Measurements from ENCODE around the gene ADAMTS20. TPM values are rescaled to one million over a fixed set of nuclear protein-coding genes. Genes with fewer than 3 reads are reported as not detected.

ADAMTS20 gene
- total RNA-seq, 3 donors from 2014 or later, result not detected

- intact Hi-C loops (cut with DNase I; ENCODE audit: low total_unique reads), result no loop called here
- Histone ChIP-seq H3K4me1 (no peaks in the 10 kb centered on the region), H3K36me3 (no peaks in the 10 kb centered on the region), H3K4me3 (no peak overlapping the region), H3K9me3 (no peaks in the 10 kb centered on the region), H3K27me3 (no peaks in the 10 kb centered on the region), H3K27ac (no peak overlapping the region)
- no peak for TF ChIP-seq POLR2AphosphoS5 (IDR thresholded peaks at IDR 0.05)
- TF ChIP-seq POLR2A (IDR thresholded peaks at IDR 0.05), result no peak
- TF ChIP-seq CTCF (IDR thresholded peaks at IDR 0.05), result no peak
- DNase-seq (ENCODE audit: low spot score in 2 of 2), result no peak
Observed at GRCh38 chr12:43310596-43310995, 241.4 kb downstream of the ADAMTS20 start.

GRCh38 chr12:43309959-43310358 lies 242.0 kb downstream of the ADAMTS20 start:
- Histone ChIP-seq H3K4me3 (no peak overlapping the region), H3K36me3 (no peaks in the 10 kb centered on the region), H3K27me3 (no peaks in the 10 kb centered on the region), H3K9me3 (no peaks in the 10 kb centered on the region), H3K4me1 (no peaks in the 10 kb centered on the region), H3K27ac (no peak overlapping the region)
- DNase-seq (ENCODE audit: low spot score in 2 of 2), result no peak
- TF ChIP-seq POLR2A (IDR thresholded peaks at IDR 0.05) (no peak), POLR2AphosphoS5 (IDR thresholded peaks at IDR 0.05) (no peak), CTCF (IDR thresholded peaks at IDR 0.05) (no peak)
- intact Hi-C loops (cut with DNase I; ENCODE audit: low total_unique reads), result no loop called here

- intact Hi-C loops (cut with DNase I; ENCODE audit: low total_unique reads), result no loop called here
- Histone ChIP-seq H3K36me3 (no peaks in the 10 kb centered on the region), H3K9me3 (no peaks in the 10 kb centered on the region), H3K4me3 (no peak overlapping the region), H3K27me3 (no peaks in the 10 kb centered on the region), H3K27ac (no peak overlapping the region), H3K4me1 (no peaks in the 10 kb centered on the region)
- DNase-seq (ENCODE audit: low spot score in 2 of 2), result no peak
- TF ChIP-seq POLR2A (IDR thresholded peaks at IDR 0.05), result no peak
- no peak for TF ChIP-seq CTCF (IDR thresholded peaks at IDR 0.05)
- no peak for TF ChIP-seq POLR2AphosphoS5 (IDR thresholded peaks at IDR 0.05)
Observed at GRCh38 chr12:43308776-43309175, 243.2 kb downstream of the ADAMTS20 start.

GRCh38 chr12:43307126-43307525 lies 244.9 kb downstream of the ADAMTS20 start:
- no peak for DNase-seq (ENCODE audit: low spot score in 2 of 2)
- no peaks in the 10 kb centered on the region for H3K27me3 ChIP-seq
- H3K9me3 ChIP-seq, result no peaks in the 10 kb centered on the region
- no peak overlapping the region for H3K4me3 ChIP-seq
- intact Hi-C loops (cut with DNase I; ENCODE audit: low total_unique reads), result no loop called here
- H3K36me3 ChIP-seq, result no peaks in the 10 kb centered on the region
- H3K27ac ChIP-seq, result no peak overlapping the region
- no peak for TF ChIP-seq CTCF (IDR thresholded peaks at IDR 0.05)
- no peak for TF ChIP-seq POLR2AphosphoS5 (IDR thresholded peaks at IDR 0.05)
- TF ChIP-seq POLR2A (IDR thresholded peaks at IDR 0.05), result no peak
- H3K4me1 ChIP-seq, result no peaks in the 10 kb centered on the region

GRCh38 chr12:43306066-43306465 lies 245.9 kb downstream of the ADAMTS20 start:
- H3K36me3 ChIP-seq, result no peaks in the 10 kb centered on the region
- no peak overlapping the region for H3K4me3 ChIP-seq
- intact Hi-C loops (cut with DNase I; ENCODE audit: low total_unique reads), result no loop called here
- H3K27ac ChIP-seq, result no peak overlapping the region
- H3K4me1 ChIP-seq, result no peaks in the 10 kb centered on the region
- DNase-seq (ENCODE audit: low spot score in 2 of 2), result peak in 1 of 2 donors; percentile 50
- no peak for TF ChIP-seq POLR2AphosphoS5 (IDR thresholded peaks at IDR 0.05)
- peaks cover 0 to 5% of the 10 kb centered on the region in 2 donors for H3K9me3 ChIP-seq
- H3K27me3 ChIP-seq, result no peaks in the 10 kb centered on the region

- DNase-seq (ENCODE audit: low spot score in 2 of 2), result no peak
- no peaks in the 10 kb centered on the region for H3K27me3 ChIP-seq
- intact Hi-C loops (cut with DNase I; ENCODE audit: low total_unique reads), result no loop called here
- TF ChIP-seq POLR2A (IDR thresholded peaks at IDR 0.05) (no peak), CTCF (IDR thresholded peaks at IDR 0.05) (no peak)
- H3K4me3 ChIP-seq, result no peak overlapping the region
- H3K36me3 ChIP-seq, result no peaks in the 10 kb centered on the region
- no peak overlapping the region for H3K27ac ChIP-seq
- H3K4me1 ChIP-seq, result no peaks in the 10 kb centered on the region
- peaks cover 0 to 7% of the 10 kb centered on the region in 2 donors for H3K9me3 ChIP-seq
Observed at GRCh38 chr12:43305065-43305464, 246.9 kb downstream of the ADAMTS20 start.

Data from breast epithelium (tissue), 4 donors.